Measurements from ENCODE around the gene KDF1.

GRCh38 chr1:26936823-26937222 lies 23.4 kb downstream of the KDF1 start:
- TF ChIP-seq CTCF (IDR thresholded peaks at IDR 0.05) (no peak), POLR2AphosphoS5 (IDR thresholded peaks at IDR 0.05) (no peak)

Measured in gastroesophageal sphincter (tissue), 3 donors.